SH-SY5Y (cell line): ENCODE measurements around the gene PAX5.

Experiments used
- GATA2 ChIP-seq: IDR thresholded peaks from 2 replicates; pipeline ENCODE4 v1.6.1; 2011; ENCODE audit warnings: mild to moderate bottlenecking, low read depth, low read length
- GATA3 ChIP-seq: IDR thresholded peaks from 2 replicates; pipeline ENCODE4 v1.6.1; 2011; ENCODE audit warnings: low read depth, mild to moderate bottlenecking, low read length, moderate library complexity

DNA sequence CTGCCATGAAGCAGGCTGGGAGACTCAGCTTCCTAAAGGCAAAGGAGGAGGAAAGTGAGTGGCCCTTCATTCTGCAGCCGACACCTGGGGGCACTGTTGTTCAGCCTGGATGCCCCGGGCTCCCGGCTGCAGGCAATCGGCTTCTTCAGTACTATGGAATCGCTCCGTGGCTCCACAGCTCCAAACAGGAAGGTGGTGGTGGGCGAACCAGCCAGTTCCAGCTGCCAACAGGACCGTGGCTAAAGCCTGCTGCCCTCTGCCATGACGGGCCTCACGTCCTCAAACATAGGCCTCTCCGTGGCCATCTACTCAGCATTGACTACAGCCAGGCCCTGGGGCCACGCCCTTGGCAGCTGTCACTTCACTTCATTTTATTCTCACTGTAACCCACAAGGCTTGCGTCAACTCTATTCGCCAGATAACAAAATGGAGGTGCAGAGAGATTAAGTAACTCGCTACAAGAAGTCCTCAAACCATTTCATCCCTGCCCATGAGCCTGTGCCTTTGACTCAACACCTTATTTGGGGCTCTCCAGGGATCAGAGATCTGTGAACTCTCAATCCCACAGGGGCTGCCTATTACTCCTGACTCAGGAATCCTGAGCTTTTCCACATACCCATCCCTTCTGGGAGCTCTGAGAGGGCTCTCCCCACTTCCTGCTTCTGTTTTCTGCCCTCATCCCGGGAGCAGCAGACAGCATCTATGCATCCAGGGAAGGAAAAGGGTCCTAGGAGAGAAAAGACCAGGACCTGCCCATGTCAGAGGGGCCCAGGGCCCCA, 38.0 kb downstream of the PAX5 start:
- no peak for TF ChIP-seq GATA3
- TF ChIP-seq GATA2 = no peak
